ENCODE data around the gene COQ9.

GRCh38 chr16:57468346-57468745, 21.1 kb downstream of the COQ9 start:
- TF ChIP-seq POLR2A (IDR thresholded peaks at IDR 0.05): no peak
- no peak for TF ChIP-seq CTCF (IDR thresholded peaks at IDR 0.05)

All from thyroid gland (tissue), 4 donors.